Tibial nerve (tissue), 4 donors: ENCODE data around the gene MFSD2B. TPM values are rescaled to one million over a fixed set of nuclear protein-coding genes. Genes with fewer than 3 reads are reported as not detected.

ENCODE experiments used
- DNase-seq, 2 donors: peaks; one replicate each; pipeline ENCODE4 v3.0.0-alpha.2; 2019; ENCODE audit warnings: low spot score in 2 of 2
- H3K27ac ChIP-seq, 4 donors: fragments of 200-600 bp; sonication (generic) in 3 of 4; one replicate each; pipeline ENCODE4 v1.5.1; 2017 to 2019; ENCODE audit warnings: mild to moderate bottlenecking in 1 of 4
- H3K27me3 ChIP-seq, 2 donors: fragments of 200-600 bp; sonication (generic) in 1 of 2; one replicate each; pipeline versions ENCODE4 v1.5.1 to v1.6.0; 2017 to 2019
- H3K36me3 ChIP-seq, 3 donors: fragments of 200-600 bp; sonication (generic); one replicate each; pipeline ENCODE4 v1.5.1; 2018 to 2019
- H3K4me1 ChIP-seq, 4 donors: fragments of 200-600 bp; sonication (generic) in 3 of 4; one replicate each; pipeline ENCODE4 v1.5.1; 2017 to 2019
- H3K4me3 ChIP-seq, 4 donors: fragments of 200-600 bp; sonication (generic) in 3 of 4; one replicate each; pipeline ENCODE4 v1.5.1; 2017 to 2019; ENCODE audit warnings: mild to moderate bottlenecking in 1 of 4, moderate library complexity in 1 of 4
- H3K9me3 ChIP-seq, 4 donors: fragments of 200-600 bp; sonication (generic) in 3 of 4; one replicate each; pipeline ENCODE4 v1.5.1; 2017 to 2019
- EP300 ChIP-seq, 2 donors: sonication (generic); formaldehyde crosslinking; IDR thresholded peaks; one replicate each; pipeline ENCODE4 v1.6.1; 2017; ENCODE audit warnings: antibody characterized with exemption in 2 of 2, mild to moderate bottlenecking in 1 of 2
- POLR2A ChIP-seq, 2 donors: fragments of 450-650 bp; IDR thresholded peaks; one replicate each; pipeline ENCODE4 v1.6.1; 2017; ENCODE audit warnings: antibody characterized with exemption in 2 of 2, mild to moderate bottlenecking in 2 of 2, moderate library complexity in 2 of 2
- WGBS, 2 donors: methylation state at CpG; one replicate each; pipeline ENCODE4 v1.1.5; 2018; 5-methylcytosine and 5-hydroxymethylcytosine counted together
- total RNA-seq, 4 donors: library from RNA; depleted of rRNA; stranded (reverse); fragments of >200 nt; gene quantifications; one replicate each; pipeline ENCODE4 v1.1.0, GENCODE V29; 2016
- TF ChIP-seq, protein P1 (sequence below), 5 experiments: fragments of 200-600 bp in 3 of 5; fragments of 450-650 bp in 2 of 5; sonication (generic) in 3 of 5; IDR thresholded peaks; one replicate each; pipeline ENCODE4 v1.5.1; 2016 to 2019; ENCODE audit warnings: antibody characterized with exemption in 5 of 5, mild to moderate bottlenecking in 3 of 5, moderate library complexity in 2 of 5

MFSD2B gene, protein sequence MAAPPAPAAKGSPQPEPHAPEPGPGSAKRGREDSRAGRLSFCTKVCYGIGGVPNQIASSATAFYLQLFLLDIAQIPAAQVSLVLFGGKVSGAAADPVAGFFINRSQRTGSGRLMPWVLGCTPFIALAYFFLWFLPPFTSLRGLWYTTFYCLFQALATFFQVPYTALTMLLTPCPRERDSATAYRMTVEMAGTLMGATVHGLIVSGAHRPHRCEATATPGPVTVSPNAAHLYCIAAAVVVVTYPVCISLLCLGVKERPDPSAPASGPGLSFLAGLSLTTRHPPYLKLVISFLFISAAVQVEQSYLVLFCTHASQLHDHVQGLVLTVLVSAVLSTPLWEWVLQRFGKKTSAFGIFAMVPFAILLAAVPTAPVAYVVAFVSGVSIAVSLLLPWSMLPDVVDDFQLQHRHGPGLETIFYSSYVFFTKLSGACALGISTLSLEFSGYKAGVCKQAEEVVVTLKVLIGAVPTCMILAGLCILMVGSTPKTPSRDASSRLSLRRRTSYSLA
- 1 to 10 TPM in 1 of 4 donors, under 1 TPM in 1, not detected in 2; 0.98 to 1.0 TPM for total RNA-seq

DNA sequence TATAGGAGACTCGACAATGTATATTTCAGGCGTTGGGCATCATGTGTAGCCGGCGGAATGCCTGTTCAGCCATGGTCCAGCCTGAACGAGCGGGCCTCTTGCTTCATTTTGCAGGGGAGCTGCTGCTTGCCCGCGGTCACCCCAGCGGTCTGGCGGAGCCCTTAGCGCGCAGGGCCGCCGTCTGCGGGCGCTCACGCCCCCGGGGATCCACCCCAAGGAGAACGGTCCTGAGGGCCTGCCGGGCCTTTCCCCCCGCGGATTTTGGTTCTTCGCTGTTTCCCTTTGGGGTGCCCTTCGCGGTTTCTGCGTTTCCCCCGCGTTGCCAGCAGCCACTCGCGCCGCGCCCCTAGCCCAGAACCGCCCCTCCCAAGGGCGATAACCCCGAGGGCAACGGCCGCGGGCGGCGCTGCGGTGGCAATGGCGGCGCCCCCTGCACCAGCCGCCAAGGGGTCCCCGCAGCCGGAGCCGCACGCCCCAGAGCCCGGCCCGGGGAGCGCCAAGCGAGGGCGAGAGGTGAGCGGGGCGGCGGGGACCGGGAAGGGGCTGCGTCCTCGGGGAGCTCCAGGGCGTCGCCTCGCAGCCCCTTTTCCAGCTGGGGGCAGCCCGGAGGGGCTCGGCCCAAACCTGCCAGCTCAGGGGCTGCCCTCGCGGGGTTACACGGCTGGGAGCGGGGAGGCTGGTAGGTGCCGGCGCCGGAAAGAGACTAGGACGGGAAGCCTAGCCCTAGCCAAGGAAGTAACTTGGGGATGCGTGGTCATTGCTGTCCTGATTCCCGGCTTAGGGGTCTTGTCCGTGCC is at the start of gene MFSD2B:
Gene MFSD2B, plus strand, starts transcription at position 406 of the 797 bp plus-strand sequence. Its CDS starts 12 bp downstream, at position 418.
- no peaks in the 10 kb centered on the region for H3K9me3 ChIP-seq
- WGBS, 2 donors = 1 to 8% methylated on average over 47 to 58 of the region's 75 CpGs
- no peak for TF ChIP-seq POLR2A (IDR thresholded peaks at IDR 0.05)
- no peak for TF ChIP-seq EP300 (IDR thresholded peaks at IDR 0.05)
- TF ChIP-seq, protein P1, sequence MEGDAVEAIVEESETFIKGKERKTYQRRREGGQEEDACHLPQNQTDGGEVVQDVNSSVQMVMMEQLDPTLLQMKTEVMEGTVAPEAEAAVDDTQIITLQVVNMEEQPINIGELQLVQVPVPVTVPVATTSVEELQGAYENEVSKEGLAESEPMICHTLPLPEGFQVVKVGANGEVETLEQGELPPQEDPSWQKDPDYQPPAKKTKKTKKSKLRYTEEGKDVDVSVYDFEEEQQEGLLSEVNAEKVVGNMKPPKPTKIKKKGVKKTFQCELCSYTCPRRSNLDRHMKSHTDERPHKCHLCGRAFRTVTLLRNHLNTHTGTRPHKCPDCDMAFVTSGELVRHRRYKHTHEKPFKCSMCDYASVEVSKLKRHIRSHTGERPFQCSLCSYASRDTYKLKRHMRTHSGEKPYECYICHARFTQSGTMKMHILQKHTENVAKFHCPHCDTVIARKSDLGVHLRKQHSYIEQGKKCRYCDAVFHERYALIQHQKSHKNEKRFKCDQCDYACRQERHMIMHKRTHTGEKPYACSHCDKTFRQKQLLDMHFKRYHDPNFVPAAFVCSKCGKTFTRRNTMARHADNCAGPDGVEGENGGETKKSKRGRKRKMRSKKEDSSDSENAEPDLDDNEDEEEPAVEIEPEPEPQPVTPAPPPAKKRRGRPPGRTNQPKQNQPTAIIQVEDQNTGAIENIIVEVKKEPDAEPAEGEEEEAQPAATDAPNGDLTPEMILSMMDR (IDR thresholded peaks at IDR 0.05) = no peak
- H3K4me3 ChIP-seq = peak within 1 kb of the TSS; percentile 24 to 54 (median 38)
- DNase-seq = no peak
- no peaks in the 10 kb centered on the region for H3K36me3 ChIP-seq
- no peak within 1 kb of the TSS for H3K27ac ChIP-seq
- peaks cover 0 to 29% of the 10 kb centered on the region in 2 donors for H3K27me3 ChIP-seq
- peaks cover 0 to 17% (median 10%) of the 10 kb centered on the region in 4 donors for H3K4me1 ChIP-seq

DNA sequence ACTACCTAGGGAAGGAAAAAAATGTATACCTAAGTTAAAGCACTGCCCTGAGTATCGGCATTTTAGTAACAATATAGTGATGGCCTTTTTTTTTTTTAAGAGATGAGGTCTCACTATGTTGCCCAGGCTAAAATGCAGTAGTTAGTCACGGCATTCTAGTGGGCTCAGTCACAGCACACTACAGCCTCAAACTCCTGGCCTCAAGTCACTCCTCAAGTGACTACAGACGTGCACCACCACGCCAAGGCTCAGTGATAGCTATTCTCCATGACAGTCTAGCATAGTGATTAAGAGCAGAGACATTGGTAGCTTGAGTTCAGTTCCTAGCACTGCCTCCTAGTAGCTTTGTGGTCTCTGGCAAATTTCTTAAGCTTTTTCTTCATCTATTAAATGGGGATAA is 42.0 kb upstream of the MFSD2B start:
- DNase-seq = no peak
- Histone ChIP-seq H3K27me3 (no peaks in the 10 kb centered on the region), H3K4me1 (peaks cover 0 to 9% (median 0%) of the 10 kb centered on the region in 4 donors), H3K4me3 (no peak overlapping the region), H3K36me3 (peaks cover 0 to 51% (median 0%) of the 10 kb centered on the region in 3 donors), H3K9me3 (no peaks in the 10 kb centered on the region), H3K27ac (no peak overlapping the region)
- TF ChIP-seq POLR2A (IDR thresholded peaks at IDR 0.05) = no peak
- no peak for TF ChIP-seq EP300 (IDR thresholded peaks at IDR 0.05)
- TF ChIP-seq, protein P1 (IDR thresholded peaks at IDR 0.05) = no peak
- 98% methylated on average over 4 of the region's 4 CpGs for WGBS, 2 donors

DNA sequence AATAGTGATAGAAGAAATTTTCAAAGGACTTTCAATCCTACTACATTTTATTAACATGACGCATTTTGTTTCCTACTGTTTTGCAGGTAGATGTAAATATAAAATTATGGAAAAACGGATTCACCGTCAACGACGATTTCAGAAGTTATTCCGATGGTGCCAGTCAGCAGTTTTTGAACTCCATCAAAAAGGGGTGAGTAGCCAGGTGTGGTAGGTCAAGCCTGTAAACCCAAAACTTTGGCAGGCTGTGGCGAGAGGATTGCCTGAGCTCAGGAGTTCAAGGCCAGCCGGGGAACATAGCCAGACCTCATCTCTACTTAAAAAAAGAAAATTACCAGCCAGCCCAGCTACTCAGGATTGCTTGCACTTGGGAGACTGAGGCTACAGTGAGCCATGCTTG is 33.0 kb upstream of the MFSD2B start:
- no peak for TF ChIP-seq EP300 (IDR thresholded peaks at IDR 0.05)
- TF ChIP-seq, protein P1 (IDR thresholded peaks at IDR 0.05) = no peak
- no peak for TF ChIP-seq POLR2A (IDR thresholded peaks at IDR 0.05)
- Histone ChIP-seq H3K4me1 (no peaks in the 10 kb centered on the region), H3K27me3 (no peaks in the 10 kb centered on the region), H3K9me3 (no peaks in the 10 kb centered on the region), H3K4me3 (no peak overlapping the region), H3K27ac (no peak overlapping the region), H3K36me3 (peaks cover 0 to 68% (median 2%) of the 10 kb centered on the region in 3 donors)
- WGBS, 2 donors = 97% methylated on average over 8 of the region's 8 CpGs
- DNase-seq = no peak

DNA sequence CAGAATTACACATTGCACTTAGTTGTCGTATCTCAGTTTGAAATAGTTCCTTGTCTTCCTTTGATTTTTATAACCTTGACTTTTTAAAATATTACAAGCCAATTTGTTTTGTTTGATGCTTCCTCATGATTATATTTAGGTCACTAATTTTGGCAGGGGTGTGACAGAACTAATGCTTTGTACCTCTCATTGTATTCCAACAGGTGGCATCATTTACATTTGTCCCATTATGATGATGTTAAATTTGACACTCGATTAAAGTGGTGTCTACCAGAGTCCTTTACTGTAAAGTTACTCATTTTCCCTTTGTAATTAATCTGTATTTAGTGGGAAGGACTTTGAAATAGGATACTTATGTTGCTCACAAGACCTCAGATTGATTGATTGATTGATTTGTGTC is 21.5 kb upstream of the MFSD2B start:
- DNase-seq = no peak
- no peak overlapping the region for H3K4me3 ChIP-seq
- no peaks in the 10 kb centered on the region for H3K4me1 ChIP-seq
- H3K27ac ChIP-seq = no peak overlapping the region
- TF ChIP-seq POLR2A (IDR thresholded peaks at IDR 0.05) (no peak), EP300 (IDR thresholded peaks at IDR 0.05) (no peak)
- TF ChIP-seq, protein P1 (IDR thresholded peaks at IDR 0.05) = no peak
- WGBS, 2 donors = 64 to 70% methylated on average over 2 of the region's 2 CpGs
- peaks cover 0 to 73% (median 0%) of the 10 kb centered on the region in 3 donors for H3K36me3 ChIP-seq
- no peaks in the 10 kb centered on the region for H3K9me3 ChIP-seq
- H3K27me3 ChIP-seq = no peaks in the 10 kb centered on the region
